Endothelial cell of umbilical vein (primary cell): ENCODE measurements around the gene CENPP. TPM values are rescaled to one million over a fixed set of nuclear protein-coding genes. Genes with fewer than 3 reads are reported as not detected.

Experiments
- BruUV-seq: library from RNA; stranded (reverse); fragments of 400-500 nt; replicated peaks from 2 replicates; lab custom pipeline; 2021; lab: Mats Ljungman, UMichigan
- CTCF ChIA-PET: fragments of 300-600, 350-600 bp; sonication (Branson Sonifier 250); formaldehyde crosslinking; loops from one replicate; lab custom pipeline; 2021; ENCODE audit warnings: antibody characterized with exemption, inconsistent platforms; lab: Charles Lee
- POLR2A ChIA-PET: fragments of 300-600, 350-600 bp; sonication (Branson Sonifier 250); formaldehyde crosslinking; loops from one replicate; lab custom pipeline; 2021; ENCODE audit warnings: antibody characterized with exemption, inconsistent platforms; lab: Charles Lee
- DNase-seq: peaks from one replicate; pipeline ENCODE4 v3.0.0-alpha.2; 2011; ENCODE audit warnings: low read depth, low spot score
- FAIRE-seq: peaks from 2 replicates; lab custom pipeline; 2011; peaks lifted over from hg19 to GRCh38; lab: Jason Lieb, UNC
- H2AFZ ChIP-seq: 2 replicates; pipeline ENCODE4 v1.6.0; 2012; ENCODE audit warnings: low read depth, low read length, control low read depth, inconsistent platforms
- H3K27ac ChIP-seq: 2 replicates; pipeline ENCODE4 v1.5.1; 2011; ENCODE audit warnings: low read depth, mild to moderate bottlenecking, control low read depth, low read length, moderate library complexity; ENCODE audit not compliant: insufficient read depth
- H3K27me3 ChIP-seq, 2 experiments: 2 replicates each; pipeline versions ENCODE4 v1.6.0 to v1.6.1; 2011; ENCODE audit warnings: low read length in 2 of 2, mixed read lengths in 1 of 2; ENCODE audit not compliant: control insufficient read depth in 2 of 2, insufficient read depth in 2 of 2
- H3K36me3 ChIP-seq, 2 experiments: 2 replicates in 1 of 2; 3 replicates in 1 of 2; pipeline ENCODE4 v1.5.1; 2011; ENCODE audit warnings: low read length in 2 of 2, mild to moderate bottlenecking in 1 of 2, moderate library complexity in 1 of 2; ENCODE audit not compliant: control insufficient read depth in 2 of 2, insufficient read depth in 2 of 2; ENCODE audit errors: extremely low read depth in 1 of 2
- H3K4me1 ChIP-seq: 3 replicates; pipeline ENCODE4 v1.5.1; 2011; ENCODE audit warnings: mild to moderate bottlenecking, low read length; ENCODE audit not compliant: control insufficient read depth, insufficient read depth; ENCODE audit errors: extremely low read depth
- H3K4me2 ChIP-seq: 2 replicates; pipeline ENCODE4 v1.6.1; 2011; ENCODE audit warnings: low read length, control low read depth, mixed read lengths; ENCODE audit not compliant: insufficient read depth
- H3K4me3 ChIP-seq, 3 experiments: fragments of 200-600 bp in 1 of 3; sonication (generic), shearing (Covaris generic) in 1 of 3; replicated peaks in 1 of 3; 2 replicates each; pipeline ENCODE4 v1.5.1; 2011 to 2016; ENCODE audit warnings: control low read depth in 3 of 3, low read length in 3 of 3, mild to moderate bottlenecking in 2 of 3, inconsistent platforms in 1 of 3, low read depth in 1 of 3, moderate library complexity in 1 of 3; ENCODE audit not compliant: insufficient read depth in 1 of 3
- H3K79me2 ChIP-seq: 2 replicates; pipeline ENCODE4 v1.6.0; 2012; ENCODE audit warnings: low read length, inconsistent platforms; ENCODE audit not compliant: control insufficient read depth, insufficient read depth
- H3K9ac ChIP-seq: replicated peaks from 2 replicates; pipeline ENCODE3; 2011; ENCODE audit warnings: low read length, control low read depth; ENCODE audit not compliant: insufficient read depth; ENCODE audit errors: extremely low read depth
- H3K9me1 ChIP-seq: replicated peaks from 3 replicates; pipeline ENCODE4 v1.6.0; 2011; ENCODE audit warnings: mild to moderate bottlenecking, low read length; ENCODE audit not compliant: control insufficient read depth, insufficient read depth; ENCODE audit errors: extremely low read depth
- H3K9me3 ChIP-seq: replicated peaks from 2 replicates; pipeline ENCODE4 v1.5.1; 2012; ENCODE audit warnings: low read length, inconsistent platforms; ENCODE audit not compliant: control insufficient read depth, insufficient read depth
- H4K20me1 ChIP-seq: replicated peaks from 2 replicates; pipeline ENCODE3; 2011; ENCODE audit warnings: mild to moderate bottlenecking, low read length; ENCODE audit not compliant: control insufficient read depth, insufficient read depth; ENCODE audit errors: extremely low read depth
- EZH2 ChIP-seq: IDR thresholded peaks from 2 replicates; pipeline ENCODE4 v1.6.1; 2012; ENCODE audit warnings: borderline replicate concordance, low read depth, mild to moderate bottlenecking, moderate library complexity, low read length, inconsistent platforms; ENCODE audit not compliant: severe bottlenecking
- FOS ChIP-seq: IDR thresholded peaks from 2 replicates; pipeline ENCODE4 v1.6.1; 2011; ENCODE audit warnings: mild to moderate bottlenecking, low read length, moderate library complexity, borderline replicate concordance; ENCODE audit not compliant: insufficient read depth
- GATA2 ChIP-seq: IDR thresholded peaks from 2 replicates; pipeline ENCODE4 v1.7.0; 2011; ENCODE audit warnings: low read depth, mild to moderate bottlenecking, moderate library complexity, mixed read lengths, low read length; ENCODE audit not compliant: insufficient read length, insufficient read depth
- JUN ChIP-seq: IDR thresholded peaks from 2 replicates; pipeline ENCODE4 v1.6.1; 2011; ENCODE audit warnings: borderline replicate concordance, low read depth; ENCODE audit not compliant: insufficient read length, insufficient read depth
- POLR2A ChIP-seq: IDR thresholded peaks from 2 replicates; pipeline ENCODE4 v1.6.1; 2012; ENCODE audit warnings: low read depth, mild to moderate bottlenecking, control low read depth, low read length
- dilution Hi-C: fragments of 300-500 bp; cut with MboI; formaldehyde crosslinking; loops from one replicate; pipeline ENCODE4 v1.15.0; 2019; ENCODE audit warnings: low sequenced_read_pairs; ENCODE audit not compliant: extremely low pct_ligation_motif_present
- intact Hi-C: fragments of 100-400 bp; cut with micrococcal nuclease; formaldehyde crosslinking; loops from one replicate; pipeline ENCODE4 v1.10.0; 2022
- polyA plus RNA-seq, 4 experiments: library from polyadenylated mRNA; depleted of rRNA in 3 of 4; stranded (reverse) in 3 of 4; unstranded in 1 of 4; fragments of >200 nt; gene quantifications; 2 replicates each; pipeline versions ENCODE4 v1.2.1 to v1.2.3, GENCODE V29; 2011 to 2012; ENCODE audit warnings: missing spikeins in 1 of 4
- total RNA-seq: library from RNA; stranded (reverse); gene quantifications from 2 replicates; pipeline ENCODE4 v1.2.3, GENCODE V29; 2021
- TF ChIP-seq, protein P1 (sequence below), 2 donors: IDR thresholded peaks; 1 replicate in 1 of 2; 2 replicates in 1 of 2; pipeline ENCODE4 v1.5.1; 2011; ENCODE audit warnings: low read length in 2 of 2, mild to moderate bottlenecking in 2 of 2, moderate library complexity in 2 of 2, control low read depth in 1 of 2, inconsistent platforms in 1 of 2, low read depth in 1 of 2; ENCODE audit not compliant: insufficient read depth in 1 of 2; ENCODE audit errors: extremely low read depth in 1 of 2
- TF ChIP-seq, protein P2 (sequence below): IDR thresholded peaks from 2 replicates; pipeline ENCODE4 v1.6.1; 2011; ENCODE audit not compliant: insufficient read depth, insufficient read length

The CENPP gene
- total and polyA plus RNA-seq, 2 donors (not counting 3 experiments of a cell fraction or from before 2014, with no cell fraction given), result 1.2 to 12.0 TPM

DNA sequence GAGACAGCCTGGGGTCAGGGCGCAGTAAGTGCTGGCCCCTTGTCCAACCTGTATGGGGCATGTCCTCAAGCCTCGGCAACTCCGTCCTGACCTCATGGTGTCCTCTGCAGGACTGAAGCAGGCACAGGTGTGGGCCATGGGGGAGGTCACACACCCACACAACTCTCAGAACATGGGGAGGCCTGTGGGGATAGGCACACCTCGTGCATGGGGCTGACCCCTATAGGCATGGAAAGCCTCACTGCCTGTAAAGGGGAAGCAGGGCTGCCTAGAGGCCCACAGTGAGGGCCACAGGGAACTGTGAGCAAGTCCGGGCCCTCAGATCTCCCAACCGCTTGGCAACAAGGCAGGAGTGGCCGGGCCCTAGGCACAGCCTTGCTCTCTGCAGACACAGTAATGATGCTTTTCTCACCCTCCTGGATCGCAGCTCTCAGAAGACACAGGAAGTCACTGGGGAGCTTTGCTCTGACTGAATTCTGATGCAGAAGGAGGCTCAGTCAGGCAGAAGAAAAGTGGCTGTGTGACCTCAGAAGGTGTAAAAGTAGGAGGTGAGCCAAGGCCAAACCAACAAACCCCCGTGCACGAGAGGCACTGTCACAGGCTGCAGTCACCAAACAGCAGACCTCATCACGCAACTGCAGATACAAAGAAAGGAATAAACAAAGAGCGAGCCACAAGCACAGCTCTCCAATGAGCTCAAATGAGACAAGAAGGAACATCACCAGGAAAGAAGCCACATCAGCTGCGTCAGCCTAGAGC, 338.8 kb downstream of the CENPP start:
- Histone ChIP-seq H3K9ac (no peak overlapping the region), H4K20me1 (peaks cover 4% of the 10 kb centered on the region), H3K4me3 (no peak overlapping the region), H3K4me2 (no peak overlapping the region), H3K9me3 (no peaks in the 10 kb centered on the region), H3K4me1 (peaks cover 11% of the 10 kb centered on the region), H3K36me3 (peaks cover 0 to 4% of the 10 kb centered on the region in 2 experiments), H3K79me2 (peaks cover 98% of the 10 kb centered on the region), H3K27me3 (no peaks in the 10 kb centered on the region), H2AFZ (no peak overlapping the region), H3K27ac (no peak overlapping the region), H3K9me1 (no peaks in the 10 kb centered on the region)
- no peak for TF ChIP-seq GATA2
- no peak for TF ChIP-seq POLR2A
- dilution Hi-C loops, result no loop called here
- FAIRE-seq (no peak), DNase-seq (no peak)
- BruUV-seq, result no TSS peak
- intact Hi-C loops, result no loop called here
- CTCF ChIA-PET, result interaction anchor here (1.5 to 1.9 kb wide), 2 partner anchors 10 to 126 kb away, joined by 5 to 6 read pairs; no protein-coding TSS in a partner anchor
- POLR2A ChIA-PET, result no interaction called here

DNA sequence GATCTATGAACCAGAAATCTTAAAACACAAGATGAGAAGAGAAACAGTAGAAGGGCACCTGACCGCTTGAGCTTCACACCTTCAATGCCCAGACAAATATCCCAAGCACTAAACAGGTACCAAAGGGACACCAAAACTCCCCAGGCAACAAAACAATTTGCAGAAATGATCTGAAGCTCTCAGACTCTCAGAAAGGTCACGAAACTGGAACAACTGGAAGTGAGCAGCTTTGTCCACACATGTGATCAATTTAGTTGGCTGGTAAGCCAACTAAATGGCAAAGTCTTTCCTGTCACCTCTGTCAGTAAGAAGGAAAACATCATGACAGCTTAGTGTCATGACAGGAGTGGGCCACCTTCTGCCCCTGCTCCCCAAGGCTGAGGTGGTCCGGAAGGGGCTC, 340.1 kb downstream of the CENPP start:
- Histone ChIP-seq H3K9me3 (no peaks in the 10 kb centered on the region), H3K9ac (no peak overlapping the region), H3K27me3 (no peaks in the 10 kb centered on the region), H3K79me2 (peaks cover 88% of the 10 kb centered on the region), H3K4me1 (peaks cover 11% of the 10 kb centered on the region), H3K36me3 (peaks cover 0 to 4% of the 10 kb centered on the region in 2 experiments), H3K4me3 (no peak overlapping the region), H3K9me1 (no peaks in the 10 kb centered on the region), H3K4me2 (no peak overlapping the region), H3K27ac (no peak overlapping the region), H2AFZ (no peak overlapping the region), H4K20me1 (peaks cover 4% of the 10 kb centered on the region)
- BruUV-seq, result no TSS peak
- DNase-seq (no peak), FAIRE-seq (no peak)
- dilution Hi-C loops (no loop called here), intact Hi-C loops (no loop called here)
- POLR2A ChIA-PET, result no interaction called here
- CTCF ChIA-PET, result interaction anchor here (0.6 to 1.5 kb wide), 2 partner anchors 12 to 125 kb away, joined by 3 to 6 read pairs; no protein-coding TSS in a partner anchor
- TF ChIP-seq FOS (no peak), JUN (no peak), POLR2A (no peak), EZH2 (no peak)
- TF ChIP-seq, protein P1, sequence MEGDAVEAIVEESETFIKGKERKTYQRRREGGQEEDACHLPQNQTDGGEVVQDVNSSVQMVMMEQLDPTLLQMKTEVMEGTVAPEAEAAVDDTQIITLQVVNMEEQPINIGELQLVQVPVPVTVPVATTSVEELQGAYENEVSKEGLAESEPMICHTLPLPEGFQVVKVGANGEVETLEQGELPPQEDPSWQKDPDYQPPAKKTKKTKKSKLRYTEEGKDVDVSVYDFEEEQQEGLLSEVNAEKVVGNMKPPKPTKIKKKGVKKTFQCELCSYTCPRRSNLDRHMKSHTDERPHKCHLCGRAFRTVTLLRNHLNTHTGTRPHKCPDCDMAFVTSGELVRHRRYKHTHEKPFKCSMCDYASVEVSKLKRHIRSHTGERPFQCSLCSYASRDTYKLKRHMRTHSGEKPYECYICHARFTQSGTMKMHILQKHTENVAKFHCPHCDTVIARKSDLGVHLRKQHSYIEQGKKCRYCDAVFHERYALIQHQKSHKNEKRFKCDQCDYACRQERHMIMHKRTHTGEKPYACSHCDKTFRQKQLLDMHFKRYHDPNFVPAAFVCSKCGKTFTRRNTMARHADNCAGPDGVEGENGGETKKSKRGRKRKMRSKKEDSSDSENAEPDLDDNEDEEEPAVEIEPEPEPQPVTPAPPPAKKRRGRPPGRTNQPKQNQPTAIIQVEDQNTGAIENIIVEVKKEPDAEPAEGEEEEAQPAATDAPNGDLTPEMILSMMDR (IDR thresholded peaks at IDR 0.05; ENCODE audit: extremely low read depth in 1 of 2, insufficient read depth in 1 of 2, low read depth in 1 of 2, low read length in 2 of 2), result no peak
- TF ChIP-seq, protein P2, sequence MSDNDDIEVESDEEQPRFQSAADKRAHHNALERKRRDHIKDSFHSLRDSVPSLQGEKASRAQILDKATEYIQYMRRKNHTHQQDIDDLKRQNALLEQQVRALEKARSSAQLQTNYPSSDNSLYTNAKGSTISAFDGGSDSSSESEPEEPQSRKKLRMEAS, result no peak
